Hippocampal formation (tissue), 2 donors: ENCODE data around the gene H2BK1.

ENCODE experiments used
- DNase-seq, 2 donors: peaks; one replicate each; lab custom pipeline; 2025; lab: John Stamatoyannopoulos, UW

Gene H2BK1

DNA sequence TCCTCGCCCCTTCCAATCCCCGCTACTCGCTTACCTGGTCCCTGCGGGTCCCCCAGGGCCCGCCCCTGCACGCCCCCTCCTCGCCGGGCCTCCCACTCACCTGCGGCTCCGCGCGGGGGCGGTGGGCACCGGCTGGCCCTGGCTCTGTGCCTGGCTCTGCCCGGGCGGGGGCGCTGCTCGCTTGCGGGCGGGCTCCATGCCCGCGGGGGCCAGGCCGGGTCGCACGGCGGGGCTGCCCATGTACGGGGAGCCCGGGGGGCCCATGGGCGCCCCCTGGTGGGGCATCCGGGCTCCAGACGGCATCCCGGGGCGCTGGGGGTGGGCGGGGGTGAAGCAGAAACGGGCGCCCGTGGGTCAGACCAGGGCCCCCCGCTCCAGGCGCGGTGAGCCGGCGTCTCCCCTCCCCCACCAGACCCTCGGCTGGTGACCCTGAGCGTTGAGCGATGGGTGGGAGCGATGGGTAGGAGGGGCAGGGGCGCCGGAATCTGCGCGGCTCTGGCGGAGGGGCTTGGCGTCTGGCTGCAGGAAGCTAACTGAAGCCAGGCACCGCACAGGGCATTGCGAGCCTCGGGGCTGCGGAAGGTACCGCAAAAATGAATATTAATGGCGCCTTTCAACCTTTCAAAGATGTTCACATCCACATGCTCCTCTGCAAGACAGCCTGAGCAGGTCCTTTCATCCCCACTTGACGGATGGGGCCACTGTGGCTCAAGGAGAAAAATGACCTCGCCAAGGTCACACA, 35.2 kb upstream of the H2BK1 start:
- no peak for DNase-seq

DNA sequence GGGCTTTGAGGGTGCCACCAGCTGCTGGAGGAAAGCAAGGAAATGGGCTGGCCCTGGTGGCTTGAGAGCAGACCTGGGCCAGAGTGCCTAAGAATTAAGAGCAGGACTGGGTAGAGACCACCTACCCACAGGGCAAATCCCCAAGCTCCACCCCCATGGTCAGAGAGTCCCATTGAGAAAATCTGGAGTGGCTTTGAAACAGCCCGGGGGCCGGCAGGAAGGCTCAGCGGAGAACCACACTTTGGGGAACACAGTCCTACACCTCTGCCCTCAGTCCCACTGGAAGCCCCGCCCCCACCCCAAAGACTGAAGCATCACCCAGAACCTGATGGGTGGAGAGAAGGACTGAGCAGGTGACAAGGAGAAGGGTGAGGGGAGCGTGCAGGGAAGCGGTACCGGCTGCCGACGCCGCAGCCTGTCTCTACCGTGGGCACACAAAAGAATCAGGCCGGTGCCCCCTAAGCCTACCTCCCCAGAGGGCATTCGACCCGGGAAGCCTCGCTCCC, 34.6 kb upstream of the H2BK1 start:
- DNase-seq, result no peak

DNA sequence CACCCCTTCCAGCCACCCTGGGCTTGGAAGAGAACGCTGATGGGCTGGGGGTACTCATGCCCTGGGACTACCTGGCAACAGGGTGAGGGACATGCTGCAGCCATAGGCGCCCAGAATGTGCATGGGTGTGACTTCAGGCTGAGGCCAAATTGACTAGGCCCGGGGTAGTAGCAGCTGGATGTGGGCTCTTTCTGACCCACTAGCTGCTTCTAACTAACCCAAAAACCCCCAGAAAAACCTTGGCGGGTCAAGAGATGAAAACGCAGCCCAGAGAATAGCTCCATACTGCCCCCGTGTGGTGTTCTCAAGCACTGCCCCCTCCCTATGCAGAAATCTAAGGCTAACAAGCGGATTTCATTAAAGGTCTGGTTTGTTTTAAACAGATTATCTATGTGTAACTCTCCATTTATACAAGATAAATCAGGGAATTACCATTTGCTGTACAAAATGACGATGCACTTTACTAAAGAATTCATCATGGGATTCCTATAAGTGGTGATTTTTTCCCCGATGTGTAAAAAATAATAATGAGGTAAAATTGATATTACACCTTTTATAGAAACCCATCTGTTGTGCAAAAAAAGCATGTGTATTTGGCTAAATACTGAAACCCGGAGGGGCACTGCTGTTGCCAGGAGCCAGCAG, 34.0 kb upstream of the H2BK1 start:
- DNase-seq, result peak; percentile 20 to 35

DNA sequence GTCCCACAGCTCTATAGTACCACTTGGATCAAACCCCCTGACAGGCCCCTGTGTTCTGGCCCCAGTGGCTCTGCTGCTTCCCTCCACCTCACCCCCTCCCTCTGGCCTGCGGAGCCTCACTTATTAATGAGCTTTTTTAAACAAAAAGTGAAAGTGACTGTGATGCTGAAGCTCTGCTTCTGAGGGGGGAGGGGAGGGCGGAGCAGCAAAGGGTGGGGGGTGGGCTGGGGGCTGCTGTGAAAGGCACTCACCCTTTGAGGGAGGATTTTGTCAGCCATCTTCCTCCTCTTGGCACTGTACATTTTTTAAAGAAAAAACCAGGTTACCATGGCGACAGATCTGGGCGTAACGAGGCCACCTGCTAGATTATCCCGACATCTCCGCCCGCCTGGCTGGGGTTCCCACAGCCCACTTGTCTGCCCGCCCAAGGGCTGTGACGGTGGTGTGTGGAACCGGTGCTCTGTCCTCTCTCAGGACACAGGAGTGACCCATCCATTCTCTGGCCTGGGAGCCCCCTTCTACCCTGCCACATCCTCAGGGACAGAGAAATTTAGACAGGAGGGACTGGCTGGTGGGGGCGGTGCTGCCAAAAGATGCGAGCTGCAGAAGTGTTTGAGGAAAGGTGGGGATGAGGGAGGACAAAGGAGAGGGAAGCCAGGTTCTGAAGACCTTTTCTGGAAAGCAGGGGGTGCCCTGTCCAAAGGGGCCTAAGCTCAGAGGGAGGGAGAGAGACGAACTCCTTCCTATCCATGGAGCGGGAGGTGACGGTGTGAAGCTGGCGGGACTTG, 33.3 kb upstream of the H2BK1 start:
- no peak for DNase-seq

DNA sequence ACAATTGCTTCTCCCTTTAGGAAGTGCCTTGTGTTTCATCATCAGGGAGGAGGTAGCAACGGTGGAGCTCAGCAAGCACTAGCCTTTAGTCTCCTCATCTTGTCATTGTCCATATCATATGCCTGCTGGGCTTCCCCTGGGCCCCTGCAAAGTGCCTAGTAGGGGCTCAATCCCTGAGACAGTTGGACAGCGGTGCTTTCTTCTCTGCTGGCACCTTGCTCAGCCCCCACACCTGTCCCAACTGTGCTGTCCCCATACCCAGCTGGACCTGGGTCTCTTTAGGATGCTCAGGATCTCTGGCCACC, 32.7 kb upstream of the H2BK1 start:
- DNase-seq, result no peak

DNA sequence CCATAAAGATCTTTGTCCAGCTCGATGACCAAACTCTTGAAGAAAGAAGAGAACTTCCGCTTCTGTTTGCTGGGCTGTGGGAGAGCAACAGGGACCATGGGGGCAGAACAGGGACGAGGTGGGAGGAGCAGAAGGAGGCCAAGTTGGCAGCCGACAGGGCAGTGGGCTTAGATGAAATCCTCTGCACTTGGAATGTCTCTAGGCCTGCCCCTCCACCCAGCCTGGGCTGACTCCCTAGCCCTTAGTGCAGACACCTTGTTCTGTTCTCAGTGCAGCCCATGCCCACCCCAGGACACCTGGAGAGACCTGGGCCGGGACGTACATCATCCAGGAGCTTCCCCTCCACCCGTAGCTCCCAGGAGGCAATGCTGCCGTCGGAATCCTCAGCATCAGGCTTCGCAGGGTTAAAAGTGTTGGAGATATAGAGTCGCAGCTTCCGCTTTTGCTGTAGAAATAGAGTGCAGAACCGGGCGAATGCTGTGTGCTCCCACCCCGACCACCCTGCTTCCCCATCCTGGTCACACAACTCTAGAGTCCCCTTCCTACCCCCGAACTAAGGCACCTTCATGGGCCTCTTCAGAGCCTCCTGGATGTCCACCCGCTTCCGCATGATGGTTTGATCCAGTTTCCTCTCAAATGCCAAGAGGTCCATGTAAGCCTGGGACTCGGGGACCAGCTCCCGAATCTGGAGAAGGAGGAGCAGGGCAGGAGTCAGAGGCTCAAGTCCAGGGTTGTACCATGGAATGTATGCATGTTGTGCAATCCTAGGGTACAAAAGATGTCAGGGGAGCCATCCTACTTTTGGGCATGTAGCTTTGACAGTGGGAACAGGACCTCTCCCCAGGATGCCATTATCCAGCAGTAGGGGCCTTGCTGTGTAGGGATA, 32.1 kb upstream of the H2BK1 start:
- DNase-seq, result no peak

DNA sequence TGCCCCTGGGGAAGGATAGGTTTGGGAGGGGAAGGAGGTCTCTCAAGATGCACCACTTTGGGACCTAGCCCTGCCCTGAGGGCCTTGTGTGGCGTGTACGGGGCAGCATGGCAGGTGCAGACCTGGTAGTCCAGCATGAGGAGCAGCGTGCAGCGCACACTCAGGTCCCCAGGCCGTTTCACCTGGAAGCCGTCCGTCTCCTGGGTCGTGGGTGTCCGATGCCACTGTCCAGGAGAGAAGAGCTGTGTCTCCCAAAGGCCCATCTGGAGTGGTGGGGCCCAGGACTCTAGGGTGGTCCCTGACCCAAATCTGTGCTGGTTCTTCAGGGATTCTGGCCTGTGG, 31.4 kb upstream of the H2BK1 start:
- DNase-seq, result no peak

DNA sequence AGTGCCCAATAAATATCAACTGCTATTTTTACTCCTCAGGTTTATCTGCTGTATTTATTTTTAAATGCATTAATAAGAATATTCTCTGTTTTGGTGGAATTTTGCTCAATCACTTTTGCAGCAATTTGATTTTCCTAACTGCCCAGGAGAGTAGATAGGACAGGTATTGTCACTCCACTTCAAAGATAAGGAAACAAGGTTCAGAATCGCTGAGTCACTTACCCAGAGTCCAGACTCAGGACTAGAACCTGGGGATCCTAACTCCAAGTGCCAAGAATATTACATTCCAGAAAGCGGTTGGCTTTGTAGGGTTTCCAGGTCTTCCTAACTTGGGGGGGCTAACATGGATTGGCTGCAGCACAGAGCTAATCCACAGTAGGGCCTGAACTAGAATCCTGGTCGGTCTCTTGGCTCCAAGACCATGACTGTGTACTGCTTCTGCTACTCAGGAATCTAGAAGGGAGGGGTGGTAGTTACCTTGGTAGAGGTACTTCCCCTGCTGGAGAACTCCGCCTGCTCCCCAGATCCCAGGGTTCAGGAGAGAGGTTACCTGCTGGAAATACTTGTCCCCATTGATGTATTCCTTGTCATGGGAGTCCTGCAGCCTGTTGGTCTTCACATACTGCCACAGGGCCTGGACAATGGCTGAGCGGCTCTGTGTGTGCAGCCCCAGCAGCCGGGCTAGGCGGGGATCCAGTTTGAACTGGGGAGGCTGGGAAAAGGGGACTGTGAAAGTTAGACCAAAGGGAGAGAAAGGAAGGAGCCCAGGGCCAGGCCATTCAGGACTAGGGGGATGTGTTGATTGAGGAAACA, 30.9 kb upstream of the H2BK1 start:
- DNase-seq, result no peak

DNA sequence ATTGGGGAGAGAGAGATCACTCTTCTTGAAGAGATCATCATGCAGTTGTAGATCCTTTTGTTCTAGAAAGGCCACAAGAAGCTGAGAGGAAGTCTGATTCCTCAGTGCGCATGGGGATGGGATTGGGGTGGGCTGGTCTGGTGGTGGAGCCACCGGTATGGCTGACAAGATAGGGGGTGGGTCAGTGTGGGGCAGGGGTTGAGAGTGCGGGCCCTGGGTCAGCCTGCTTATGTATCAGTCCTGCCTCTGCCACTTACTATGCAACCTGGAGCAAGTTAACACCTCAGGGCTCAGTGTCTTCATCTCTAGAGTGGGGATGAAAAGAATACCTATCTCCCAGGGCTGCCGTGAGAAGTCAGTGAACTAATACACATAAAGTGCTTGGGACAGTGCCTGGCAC, 30.2 kb upstream of the H2BK1 start:
- no peak for DNase-seq

DNA sequence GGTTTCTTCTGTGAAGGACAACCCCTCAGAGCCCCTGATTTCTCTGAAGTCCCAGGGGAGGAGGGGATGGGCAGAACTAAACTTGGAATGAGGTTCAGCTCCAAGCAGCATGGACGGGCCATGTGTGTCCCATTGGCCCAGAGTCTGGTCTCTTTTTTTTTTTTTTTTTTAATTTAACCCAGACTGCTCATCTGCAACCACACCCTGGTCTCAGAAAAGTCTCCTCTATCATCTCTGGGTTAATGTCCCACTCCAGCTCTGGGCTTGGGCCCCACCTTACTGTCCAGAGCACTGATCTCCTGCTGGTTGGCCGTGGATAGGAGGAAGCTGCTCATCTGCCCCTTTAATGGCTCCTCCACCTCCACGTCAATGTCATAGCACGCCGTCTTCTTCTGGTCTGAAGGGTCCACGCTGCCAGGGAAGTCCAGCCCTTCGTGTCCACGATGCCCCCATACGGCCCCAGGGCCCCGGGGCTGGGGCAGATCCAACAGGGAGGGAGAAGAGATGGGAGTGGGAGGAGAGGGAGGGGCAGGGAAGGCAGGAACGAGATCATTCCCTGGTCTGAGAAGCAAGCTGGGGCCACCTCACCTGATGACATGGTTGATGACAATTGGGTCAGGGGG, 29.7 kb upstream of the H2BK1 start:
- no peak for DNase-seq

DNA sequence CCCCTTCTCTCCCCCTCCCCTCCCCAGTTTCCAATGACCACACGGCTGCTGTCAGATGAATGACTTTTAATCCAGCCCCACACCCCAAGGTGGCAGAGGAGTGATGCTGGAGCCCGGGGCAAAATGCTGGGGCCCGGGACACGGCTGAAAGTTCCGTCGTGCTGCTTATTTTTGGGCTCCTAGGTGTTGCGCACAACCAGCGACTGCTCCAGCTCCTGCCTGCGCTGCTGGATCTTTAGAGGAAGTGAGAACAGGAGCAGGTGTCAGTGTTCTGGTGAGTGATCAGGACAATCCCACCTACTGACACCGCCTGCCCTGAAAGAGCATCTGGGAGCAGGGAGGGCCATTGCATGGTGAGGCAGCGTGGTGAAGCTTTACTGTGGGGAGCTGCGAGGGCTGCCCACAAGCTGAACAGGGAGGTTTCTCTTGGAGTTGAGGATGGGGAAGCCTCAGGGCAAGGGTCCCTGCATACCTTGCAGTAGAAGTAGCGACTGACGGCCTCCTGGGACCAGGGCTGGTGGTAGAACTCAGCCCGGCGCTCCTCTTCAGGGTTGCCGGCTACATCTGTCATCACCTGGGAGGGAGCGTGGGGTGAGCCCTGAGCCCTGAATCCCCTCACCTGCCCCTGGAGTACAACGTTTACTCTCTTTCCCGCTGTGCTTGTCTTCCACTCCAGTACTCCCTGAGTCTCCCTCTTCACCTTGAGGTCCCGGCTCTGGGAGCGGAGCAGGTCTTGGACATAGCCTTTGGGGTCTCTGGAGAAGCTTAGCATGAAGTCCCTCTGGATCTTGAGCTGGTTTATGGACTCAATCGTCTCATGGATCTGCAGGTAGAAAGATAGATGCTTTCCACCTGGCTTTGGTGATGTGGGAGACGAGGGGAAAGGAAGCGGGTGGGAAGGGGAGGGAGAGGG, 28.9 kb upstream of the H2BK1 start:
- no peak for DNase-seq

DNA sequence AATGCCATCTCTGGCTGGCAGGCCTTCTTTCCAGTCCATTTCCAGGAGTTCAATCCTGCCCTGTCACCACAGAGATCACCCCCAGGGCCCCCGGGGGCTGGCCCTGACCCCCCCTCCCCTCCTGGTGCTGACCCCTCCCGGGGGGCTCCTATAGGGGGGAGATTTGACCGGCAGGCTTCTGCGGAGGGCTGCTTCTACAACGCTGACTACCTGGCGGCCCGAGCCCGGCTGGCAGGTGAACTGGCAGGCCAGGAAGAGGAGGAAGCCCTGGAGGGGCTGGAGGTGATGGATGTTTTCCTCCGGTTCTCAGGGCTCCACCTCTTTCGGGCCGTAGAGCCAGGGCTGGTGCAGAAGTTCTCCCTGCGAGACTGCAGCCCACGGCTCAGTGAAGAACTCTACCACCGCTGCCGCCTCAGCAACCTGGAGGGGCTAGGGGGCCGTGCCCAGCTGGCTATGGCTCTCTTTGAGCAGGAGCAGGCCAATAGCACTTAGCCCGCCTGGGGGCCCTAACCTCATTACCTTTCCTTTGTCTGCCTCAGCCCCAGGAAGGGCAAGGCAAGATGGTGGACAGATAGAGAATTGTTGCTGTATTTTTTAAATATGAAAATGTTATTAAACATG, 28.0 kb upstream of the H2BK1 start:
- no peak for DNase-seq

DNA sequence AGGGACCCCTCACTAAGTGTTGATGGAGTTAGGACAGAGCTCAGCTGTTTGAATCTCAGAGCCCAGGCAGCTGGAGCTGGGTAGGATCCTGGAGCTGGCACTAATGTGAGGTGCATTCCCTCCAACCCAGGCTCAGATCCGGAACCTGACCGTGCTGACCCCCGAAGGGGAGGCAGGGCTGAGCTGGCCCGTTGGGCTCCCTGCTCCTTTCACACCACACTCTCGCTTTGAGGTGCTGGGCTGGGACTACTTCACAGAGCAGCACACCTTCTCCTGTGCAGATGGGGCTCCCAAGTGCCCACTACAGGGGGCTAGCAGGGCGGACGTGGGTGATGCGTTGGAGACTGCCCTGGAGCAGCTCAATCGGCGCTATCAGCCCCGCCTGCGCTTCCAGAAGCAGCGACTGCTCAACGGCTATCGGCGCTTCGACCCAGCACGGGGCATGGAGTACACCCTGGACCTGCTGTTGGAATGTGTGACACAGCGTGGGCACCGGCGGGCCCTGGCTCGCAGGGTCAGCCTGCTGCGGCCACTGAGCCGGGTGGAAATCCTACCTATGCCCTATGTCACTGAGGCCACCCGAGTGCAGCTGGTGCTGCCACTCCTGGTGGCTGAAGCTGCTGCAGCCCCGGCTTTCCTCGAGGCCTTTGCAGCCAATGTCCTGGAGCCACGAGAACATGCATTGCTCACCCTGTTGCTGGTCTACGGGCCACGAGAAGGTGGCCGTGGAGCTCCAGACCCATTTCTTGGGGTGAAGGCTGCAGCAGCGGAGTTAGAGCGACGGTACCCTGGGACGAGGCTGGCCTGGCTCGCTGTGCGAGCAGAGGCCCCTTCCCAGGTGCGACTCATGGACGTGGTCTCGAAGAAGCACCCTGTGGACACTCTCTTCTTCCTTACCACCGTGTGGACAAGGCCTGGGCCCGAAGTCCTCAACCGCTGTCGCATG, 27.2 kb upstream of the H2BK1 start:
- DNase-seq, result no peak

DNA sequence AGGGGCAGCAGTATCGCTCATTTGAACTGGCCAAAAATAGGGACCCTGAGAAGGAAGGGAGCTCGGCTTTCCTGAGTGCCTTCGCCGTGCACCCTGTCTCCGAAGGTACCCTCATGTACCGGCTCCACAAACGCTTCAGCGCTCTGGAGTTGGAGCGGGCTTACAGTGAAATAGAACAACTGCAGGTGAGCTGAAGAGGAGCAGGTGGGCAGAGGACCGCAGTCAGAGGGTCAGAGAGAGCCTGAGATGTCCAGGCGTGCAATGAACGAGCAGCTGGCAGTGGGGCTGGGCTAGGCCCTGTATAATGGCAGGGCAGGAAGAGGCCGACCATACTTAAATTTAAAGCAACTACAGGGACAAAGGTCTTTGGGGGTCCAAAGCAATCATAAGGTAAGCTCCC, 26.1 kb upstream of the H2BK1 start:
- DNase-seq, result no peak

DNA sequence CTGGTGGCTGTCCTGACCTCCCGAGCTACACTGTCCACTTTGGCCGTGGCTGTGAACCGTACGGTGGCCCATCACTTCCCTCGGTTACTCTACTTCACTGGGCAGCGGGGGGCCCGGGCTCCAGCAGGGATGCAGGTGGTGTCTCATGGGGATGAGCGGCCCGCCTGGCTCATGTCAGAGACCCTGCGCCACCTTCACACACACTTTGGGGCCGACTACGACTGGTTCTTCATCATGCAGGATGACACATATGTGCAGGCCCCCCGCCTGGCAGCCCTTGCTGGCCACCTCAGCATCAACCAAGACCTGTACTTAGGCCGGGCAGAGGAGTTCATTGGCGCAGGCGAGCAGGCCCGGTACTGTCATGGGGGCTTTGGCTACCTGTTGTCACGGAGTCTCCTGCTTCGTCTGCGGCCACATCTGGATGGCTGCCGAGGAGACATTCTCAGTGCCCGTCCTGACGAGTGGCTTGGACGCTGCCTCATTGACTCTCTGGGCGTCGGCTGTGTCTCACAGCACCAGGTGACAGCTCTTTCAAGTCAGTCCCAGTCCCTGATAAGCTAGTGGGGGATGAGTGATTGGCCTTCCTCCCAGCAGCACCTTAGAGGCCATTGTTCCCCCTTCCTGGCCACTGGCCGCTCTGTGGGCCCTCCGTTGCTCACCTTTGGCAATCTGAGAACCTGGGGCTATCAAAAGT, 25.0 kb upstream of the H2BK1 start:
- no peak for DNase-seq

DNA sequence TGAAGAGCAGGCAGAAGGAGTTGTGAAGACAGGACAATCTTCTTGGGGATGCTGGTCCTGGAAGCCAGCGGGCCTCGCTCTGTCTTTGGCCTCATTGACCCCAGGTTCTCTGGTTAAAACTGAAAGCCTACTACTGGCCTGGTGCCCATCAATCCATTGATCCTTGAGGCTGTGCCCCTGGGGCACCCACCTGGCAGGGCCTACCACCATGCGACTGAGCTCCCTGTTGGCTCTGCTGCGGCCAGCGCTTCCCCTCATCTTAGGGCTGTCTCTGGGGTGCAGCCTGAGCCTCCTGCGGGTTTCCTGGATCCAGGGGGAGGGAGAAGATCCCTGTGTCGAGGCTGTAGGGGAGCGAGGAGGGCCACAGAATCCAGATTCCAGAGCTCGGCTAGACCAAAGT, 23.5 kb upstream of the H2BK1 start:
- DNase-seq, result no peak

DNA sequence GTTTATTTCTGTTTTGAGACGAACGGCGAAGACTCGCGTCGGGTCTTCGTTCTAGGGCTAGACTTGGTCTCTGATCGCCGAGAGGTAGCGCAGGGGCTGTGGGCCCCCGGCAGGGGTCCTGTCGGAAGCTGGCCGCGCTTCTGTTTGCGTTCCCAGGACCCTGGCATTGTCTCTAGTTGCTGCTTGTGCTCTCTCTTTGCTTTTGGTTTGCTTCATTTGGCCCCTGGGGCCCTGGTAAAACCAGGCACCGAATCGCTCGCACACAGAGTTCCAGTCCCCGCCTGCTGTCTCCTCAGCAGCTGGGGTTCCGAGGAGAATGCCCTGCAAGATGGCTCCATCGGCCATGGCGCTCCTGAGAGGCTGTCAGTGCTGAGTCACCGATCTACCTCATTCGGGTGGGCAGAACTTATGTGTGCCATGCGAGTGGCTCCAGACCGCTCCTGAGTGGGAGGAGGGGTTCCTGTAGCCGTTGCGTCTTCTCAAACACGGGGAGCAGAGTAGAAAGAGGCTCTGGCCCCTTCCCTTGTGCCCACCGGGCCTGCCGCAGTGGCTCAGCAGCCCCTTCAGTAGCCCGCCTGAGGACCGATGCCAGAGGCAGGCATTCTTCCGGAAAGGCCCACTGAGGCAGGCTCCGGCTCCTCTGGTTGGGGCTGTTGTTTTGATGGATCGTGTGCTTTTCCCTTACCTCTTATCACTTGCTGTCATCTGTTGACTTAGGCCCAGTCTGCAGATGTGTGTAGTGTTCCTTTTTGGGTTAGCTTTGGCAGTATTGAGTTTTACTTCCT, 22.8 kb upstream of the H2BK1 start:
- peak in 1 of 2 donors; percentile 29 for DNase-seq
